HL-60 (cell line): ENCODE data around the gene SIGLEC11.

Experiments used
- DNase-seq, 2 experiments: peaks; one replicate each; pipeline ENCODE4 v3.0.0-alpha.2; 2010 to 2020; ENCODE audit warnings: low read depth in 1 of 2, low spot score in 1 of 2
- H3K27ac ChIP-seq: fragments of 250-450 bp; sonication (Bioruptor Pico); replicated peaks from 2 replicates; pipeline ENCODE4 v1.5.1; 2020; ENCODE audit warnings: mild to moderate bottlenecking, moderate library complexity
- H3K27me3 ChIP-seq: fragments of 250-450 bp; sonication (Bioruptor Pico); 2 replicates; pipeline ENCODE4 v1.5.1; 2021; ENCODE audit warnings: mild to moderate bottlenecking, moderate library complexity; ENCODE audit not compliant: insufficient read depth, poor library complexity, severe bottlenecking
- H3K4me3 ChIP-seq: replicated peaks from 2 replicates; pipeline ENCODE4 v1.5.1; 2011; ENCODE audit warnings: mild to moderate bottlenecking, control low read depth, low read length; ENCODE audit not compliant: insufficient read depth
- CTCF ChIP-seq: IDR thresholded peaks from one replicate; pipeline ENCODE4 v1.5.1; 2011; ENCODE audit warnings: low read length, control low read depth, inconsistent platforms; ENCODE audit not compliant: insufficient read depth
- GABPA ChIP-seq: IDR thresholded peaks from 2 replicates; pipeline ENCODE4 v1.6.1; 2012; ENCODE audit warnings: low read depth
- POLR2AphosphoS5 ChIP-seq: IDR thresholded peaks from 2 replicates; pipeline ENCODE4 v1.6.1; 2012; ENCODE audit warnings: low read depth
- SPI1 ChIP-seq: IDR thresholded peaks from 2 replicates; pipeline ENCODE4 v1.6.1; 2012; ENCODE audit warnings: low read depth, mild to moderate bottlenecking, borderline replicate concordance
- TF ChIP-seq, protein P1 (sequence below): IDR thresholded peaks from 2 replicates; pipeline ENCODE4 v1.6.1; 2012; ENCODE audit warnings: low read depth; ENCODE audit not compliant: insufficient replicate concordance

Gene SIGLEC11

GRCh38 chr19:49987159-49987698 is 26.3 kb upstream of the SIGLEC11 start:
- no peaks in the 10 kb centered on the region for H3K27me3 ChIP-seq
- peak; percentile 100 for TF ChIP-seq SPI1
- peak; percentile 97 for TF ChIP-seq POLR2AphosphoS5
- TF ChIP-seq, protein P1, sequence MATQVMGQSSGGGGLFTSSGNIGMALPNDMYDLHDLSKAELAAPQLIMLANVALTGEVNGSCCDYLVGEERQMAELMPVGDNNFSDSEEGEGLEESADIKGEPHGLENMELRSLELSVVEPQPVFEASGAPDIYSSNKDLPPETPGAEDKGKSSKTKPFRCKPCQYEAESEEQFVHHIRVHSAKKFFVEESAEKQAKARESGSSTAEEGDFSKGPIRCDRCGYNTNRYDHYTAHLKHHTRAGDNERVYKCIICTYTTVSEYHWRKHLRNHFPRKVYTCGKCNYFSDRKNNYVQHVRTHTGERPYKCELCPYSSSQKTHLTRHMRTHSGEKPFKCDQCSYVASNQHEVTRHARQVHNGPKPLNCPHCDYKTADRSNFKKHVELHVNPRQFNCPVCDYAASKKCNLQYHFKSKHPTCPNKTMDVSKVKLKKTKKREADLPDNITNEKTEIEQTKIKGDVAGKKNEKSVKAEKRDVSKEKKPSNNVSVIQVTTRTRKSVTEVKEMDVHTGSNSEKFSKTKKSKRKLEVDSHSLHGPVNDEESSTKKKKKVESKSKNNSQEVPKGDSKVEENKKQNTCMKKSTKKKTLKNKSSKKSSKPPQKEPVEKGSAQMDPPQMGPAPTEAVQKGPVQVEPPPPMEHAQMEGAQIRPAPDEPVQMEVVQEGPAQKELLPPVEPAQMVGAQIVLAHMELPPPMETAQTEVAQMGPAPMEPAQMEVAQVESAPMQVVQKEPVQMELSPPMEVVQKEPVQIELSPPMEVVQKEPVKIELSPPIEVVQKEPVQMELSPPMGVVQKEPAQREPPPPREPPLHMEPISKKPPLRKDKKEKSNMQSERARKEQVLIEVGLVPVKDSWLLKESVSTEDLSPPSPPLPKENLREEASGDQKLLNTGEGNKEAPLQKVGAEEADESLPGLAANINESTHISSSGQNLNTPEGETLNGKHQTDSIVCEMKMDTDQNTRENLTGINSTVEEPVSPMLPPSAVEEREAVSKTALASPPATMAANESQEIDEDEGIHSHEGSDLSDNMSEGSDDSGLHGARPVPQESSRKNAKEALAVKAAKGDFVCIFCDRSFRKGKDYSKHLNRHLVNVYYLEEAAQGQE = peak; percentile 98
- no peak for TF ChIP-seq GABPA
- TF ChIP-seq CTCF = no peak
- no peak overlapping the region for H3K27ac ChIP-seq
- no peak overlapping the region for H3K4me3 ChIP-seq
- DNase-seq = peak; percentile 94 to 96

DNA sequence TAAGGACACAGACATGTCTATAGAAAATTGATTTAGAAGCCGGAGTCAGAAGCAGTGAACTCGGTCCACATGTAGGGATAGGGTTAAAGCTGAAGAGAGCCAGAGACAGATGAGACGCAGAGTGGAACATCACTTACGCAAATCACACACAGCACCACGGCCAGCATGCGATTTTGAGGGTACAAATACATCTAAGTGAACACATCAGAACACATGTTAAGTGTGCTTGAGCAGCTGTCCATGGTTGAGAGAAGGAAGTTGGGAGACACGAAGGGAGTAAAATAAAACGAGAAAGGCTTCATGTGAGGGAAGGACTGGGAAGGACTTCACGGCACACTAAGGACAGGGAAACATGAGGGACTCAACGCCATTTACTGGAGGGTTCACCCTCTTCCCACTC is 25.4 kb upstream of the SIGLEC11 start:
- H3K4me3 ChIP-seq = no peak overlapping the region
- DNase-seq = no peak
- no peak for TF ChIP-seq CTCF
- TF ChIP-seq, protein P1 = no peak
- H3K27ac ChIP-seq = no peak overlapping the region
- H3K27me3 ChIP-seq = no peaks in the 10 kb centered on the region

DNA sequence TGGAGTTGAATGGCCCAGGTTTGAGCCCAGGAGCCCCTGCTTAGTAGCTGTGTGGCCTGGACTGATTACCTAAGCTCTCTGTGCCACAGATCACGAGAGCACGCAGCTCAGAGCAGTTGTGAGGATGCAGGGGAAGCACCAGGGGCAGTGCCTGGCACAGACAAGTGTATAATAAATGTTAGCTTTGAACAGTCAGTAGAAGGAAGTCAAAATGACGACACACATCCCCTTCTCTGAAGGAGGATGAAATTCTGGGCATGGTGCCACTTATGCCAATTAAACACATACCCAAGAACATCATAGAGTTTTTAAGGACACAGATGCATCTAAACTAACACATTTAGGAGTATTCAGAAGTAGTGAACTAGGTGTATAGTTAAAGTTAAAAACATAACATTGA is 24.9 kb upstream of the SIGLEC11 start:
- TF ChIP-seq GABPA (no peak), POLR2AphosphoS5 (no peak), SPI1 (no peak), CTCF (no peak)
- TF ChIP-seq, protein P1 = no peak
- DNase-seq = no peak
- H3K4me3 ChIP-seq = no peak overlapping the region
- H3K27me3 ChIP-seq = no peaks in the 10 kb centered on the region
- H3K27ac ChIP-seq = no peak overlapping the region
